ENCODE data around the gene HSPA8. TPM values are rescaled to one million over a fixed set of nuclear protein-coding genes. Genes with fewer than 3 reads are reported as not detected.

HSPA8 gene
- total and polyA plus RNA-seq, 2 of the 4 experiments (the other 2 are of a cell fraction): 2,309 to 4,346 TPM

GRCh38 chr11:123082977-123083376 is 21.0 kb upstream of the HSPA8 start:
- H2BK15ac ChIP-seq (ENCODE audit: low read depth, low read length): no peak overlapping the region
- H3K9ac ChIP-seq (ENCODE audit: low read depth, low read length): no peak overlapping the region
- no peak overlapping the region for H4K91ac ChIP-seq (ENCODE audit: insufficient read depth, low read depth, low read length)
- TF ChIP-seq BHLHE40 (IDR thresholded peaks at IDR 0.05; ENCODE audit: low read depth, low read length): no peak
- TF ChIP-seq RFX5 (IDR thresholded peaks at IDR 0.05; ENCODE audit: low read depth, low read length): no peak
- TF ChIP-seq, protein P1, sequence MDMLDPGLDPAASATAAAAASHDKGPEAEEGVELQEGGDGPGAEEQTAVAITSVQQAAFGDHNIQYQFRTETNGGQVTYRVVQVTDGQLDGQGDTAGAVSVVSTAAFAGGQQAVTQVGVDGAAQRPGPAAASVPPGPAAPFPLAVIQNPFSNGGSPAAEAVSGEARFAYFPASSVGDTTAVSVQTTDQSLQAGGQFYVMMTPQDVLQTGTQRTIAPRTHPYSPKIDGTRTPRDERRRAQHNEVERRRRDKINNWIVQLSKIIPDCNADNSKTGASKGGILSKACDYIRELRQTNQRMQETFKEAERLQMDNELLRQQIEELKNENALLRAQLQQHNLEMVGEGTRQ (IDR thresholded peaks at IDR 0.05; ENCODE audit: low read depth, low read length): no peak
- H4K20me1 ChIP-seq (ENCODE audit: insufficient read depth, low read length): peaks cover 12% of the 10 kb centered on the region
- H2BK20ac ChIP-seq (ENCODE audit: low read depth, low read length): no peak overlapping the region
- peaks cover 25 to 42% of the 10 kb centered on the region in 2 experiments for H3K79me1 ChIP-seq (ENCODE audit: low read depth in 1 of 2, low read length in 2 of 2)
- H3K36me3 ChIP-seq (ENCODE audit: control insufficient read depth, insufficient read depth, low read length): peaks cover 53% of the 10 kb centered on the region
- peaks cover 6% of the 10 kb centered on the region for H3K9me1 ChIP-seq (ENCODE audit: insufficient read depth, low read length)
- intact Hi-C loops (cut with micrococcal nuclease) (no loop called here), dilution Hi-C loops (cut with HindIII; ENCODE audit: low sequenced_read_pairs, unreplicated experiment) (no loop called here), in situ Hi-C loops (cut with MboI; ENCODE audit: low sequenced_read_pairs) (no loop called here)
- no peak overlapping the region for H3K14ac ChIP-seq (replicated peaks; ENCODE audit: low read depth, low read length)
- ChIA-PET POLR2A (ENCODE audit: unreplicated experiment) (no interaction called here), CTCF (interaction anchor here (1.0 kb wide), 1 partner anchor 179 kb away, joined by 3 read pairs; no protein-coding TSS in a partner anchor)
- no peak overlapping the region for H3K4me3 ChIP-seq (ENCODE audit: insufficient read depth, low read depth, low read length)
- peaks cover 5% of the 10 kb centered on the region for H3K4me1 ChIP-seq (ENCODE audit: control insufficient read depth, insufficient read depth, low read length)
- no peak overlapping the region for H3K18ac ChIP-seq (ENCODE audit: low read depth, low read length)
- DNase-seq (no peak), ATAC-seq (ENCODE audit: low read depth) (peak; percentile 25; the same call in 1 of the 2 replicates)
- H3K23ac ChIP-seq (ENCODE audit: low read depth, low read length): 0 out of 2 replicates have a peak overlapping the region, but pooled peaks have one; percentile 10
- no peak overlapping the region for H2AK5ac ChIP-seq (ENCODE audit: low read depth, low read length)
- no peak overlapping the region for H3K4me2 ChIP-seq (ENCODE audit: low read depth, low read length)
- no peak overlapping the region for H2BK5ac ChIP-seq (ENCODE audit: low read depth, low read length, poor library complexity, severe bottlenecking)
- no peaks in the 10 kb centered on the region for H3K27me3 ChIP-seq (ENCODE audit: control insufficient read depth, insufficient read depth, low read length)
- H4K8ac ChIP-seq (ENCODE audit: low read depth in 2 of 2, low read length in 2 of 2): no peak overlapping the region; a peak in 1 of 4 replicates
- H3K27ac ChIP-seq (ENCODE audit: insufficient read depth, low read length): peak overlapping the region; percentile 41; the same call in 1 of the 2 replicates
- BruUV-seq (replicated peaks): no TSS peak
- no peak overlapping the region for H2AK9ac ChIP-seq (replicated peaks; ENCODE audit: low read depth, low read length, poor library complexity)
- no peak overlapping the region for H4K5ac ChIP-seq (ENCODE audit: low read depth, low read length)
- H3K9me3 ChIP-seq (ENCODE audit: control insufficient read depth, insufficient read depth, low read length): no peaks in the 10 kb centered on the region
- H3K56ac ChIP-seq (ENCODE audit: extremely low read depth, insufficient read depth, low read length): no peak overlapping the region
- no peak overlapping the region for H3K4ac ChIP-seq (ENCODE audit: low read depth, low read length)
- no peak overlapping the region for H2AFZ ChIP-seq (replicated peaks; ENCODE audit: low read length, poor library complexity)
- no peak overlapping the region for H2BK120ac ChIP-seq (ENCODE audit: low read depth, low read length)
- no CpG with 5 or more reads among the region's 4 CpGs for WGBS, 2 experiments (ENCODE audit: extremely low coverage in 2 of 2, insufficient read length in 1 of 2)
